HG03025 (cell line): ENCODE results near the gene RGS10.
A peak's percentile ranks its signal among the peaks of the same experiment; 100 is the strongest.
"Not testable (repeated sequence)": the region's sequence is repeated elsewhere in the genome, so short reads cannot be mapped to it uniquely, and the experiment has no call there.

Experiments used
- ATAC-seq: cut with Tn5 transposase; IDR thresholded peaks from one replicate; pipeline ENCODE4 v1.9.1; 2021; ENCODE audit warnings: mild to moderate bottlenecking, moderate library complexity; ENCODE audit not compliant: unreplicated experiment, low FRiP score

The RGS10 gene

DNA sequence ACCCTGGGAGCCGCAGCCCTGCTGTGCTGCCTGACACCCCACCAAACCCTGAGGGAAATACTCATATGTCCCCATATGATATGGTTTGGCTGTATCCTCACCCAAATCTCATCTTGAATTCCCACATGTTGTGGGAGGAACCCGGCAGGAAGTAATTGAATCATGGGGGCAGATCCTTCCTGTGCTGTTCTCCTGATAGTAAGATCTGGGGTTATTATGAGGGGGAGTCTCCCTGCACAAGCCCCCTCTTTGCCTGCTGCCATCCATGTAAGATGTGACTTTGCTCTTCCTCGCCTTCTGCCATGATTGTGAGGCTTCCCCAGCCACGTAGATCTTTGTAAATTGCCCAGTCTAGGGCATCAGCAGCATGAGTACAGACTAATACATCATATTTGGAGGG is 68.7 kb downstream of the RGS10 start:
- no peak for ATAC-seq

DNA sequence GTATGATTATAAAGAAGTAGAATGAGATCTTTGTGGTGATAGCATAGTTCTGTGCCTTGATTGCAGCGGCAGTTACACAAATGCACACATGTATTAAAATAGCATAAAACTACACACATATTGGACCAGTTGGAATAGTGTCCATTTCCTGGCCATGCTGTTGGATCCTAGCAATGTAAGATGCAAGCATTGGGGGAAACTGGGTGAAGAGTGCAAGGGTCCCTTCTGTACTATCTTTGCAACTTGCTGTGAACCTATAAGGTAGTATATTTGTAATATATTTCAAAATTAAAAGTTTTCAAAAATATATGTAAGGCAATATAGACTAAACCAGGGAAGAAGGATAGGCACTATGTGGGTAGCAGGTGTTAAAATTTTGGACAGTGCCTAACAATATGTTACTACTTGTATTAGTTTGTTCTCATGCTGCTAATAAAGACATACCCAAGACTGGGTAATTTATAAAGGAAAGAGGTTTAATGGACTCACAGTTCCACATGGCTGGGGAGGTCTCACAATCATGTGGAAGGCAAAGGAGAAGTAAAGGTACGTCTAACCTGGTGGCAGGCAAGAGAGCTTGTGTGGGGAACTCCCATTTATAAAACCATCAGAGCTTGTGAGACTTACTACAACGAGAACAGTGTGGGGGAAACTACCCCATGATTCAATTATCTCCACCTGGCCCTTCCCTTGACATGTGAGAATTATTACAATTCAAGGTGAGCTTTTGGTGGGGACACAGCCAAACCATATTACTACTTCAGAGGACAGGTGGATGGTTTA is 71.4 kb downstream of the RGS10 start:
- no peak for ATAC-seq

- ATAC-seq, result no peak
Observed at GRCh38 chr10:119469846-119470245, 72.7 kb downstream of the RGS10 start.

GRCh38 chr10:119469325-119469707 is 73.2 kb downstream of the RGS10 start:
- ATAC-seq, result no peak

DNA sequence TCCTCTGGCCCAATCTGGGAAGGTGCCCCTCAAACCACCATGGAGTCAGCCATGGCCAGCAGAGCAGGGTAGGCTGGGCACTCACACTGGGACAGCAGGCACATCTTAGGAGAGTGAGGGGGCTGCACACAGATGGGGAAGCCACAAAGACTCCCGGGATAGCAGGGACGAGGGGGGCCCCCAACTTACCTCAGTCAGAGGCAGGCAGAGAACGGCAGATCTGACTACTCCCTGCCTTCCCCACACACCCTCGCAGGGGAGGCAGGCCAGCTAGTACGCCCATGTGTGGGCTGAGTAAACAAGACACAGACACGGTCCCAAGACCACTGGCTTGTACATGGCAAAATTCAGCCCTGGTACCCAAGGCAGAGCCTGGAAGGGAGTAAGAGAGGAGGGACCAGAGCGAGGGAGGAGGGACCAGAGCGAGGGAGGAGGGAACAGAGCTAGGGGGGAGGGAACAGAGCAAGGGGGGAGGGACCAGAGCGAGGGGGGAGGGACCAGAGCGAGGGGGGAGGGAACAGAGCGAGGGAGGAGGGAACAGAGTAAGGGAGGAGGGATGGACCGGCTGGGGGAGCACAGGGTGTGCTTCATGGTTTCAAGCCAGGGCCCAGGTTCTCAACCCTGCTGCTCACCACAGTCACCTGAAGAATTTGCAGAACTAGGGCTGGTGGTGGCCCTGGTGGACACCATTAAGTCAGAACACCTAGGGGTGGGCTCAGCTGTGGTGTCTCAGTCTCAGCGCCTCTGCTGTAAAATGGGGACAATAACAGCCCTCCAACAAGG is 73.8 kb downstream of the RGS10 start:
- no peak for ATAC-seq

GRCh38 chr10:119466655-119467054 is 75.9 kb downstream of the RGS10 start:
- no peak for ATAC-seq

DNA sequence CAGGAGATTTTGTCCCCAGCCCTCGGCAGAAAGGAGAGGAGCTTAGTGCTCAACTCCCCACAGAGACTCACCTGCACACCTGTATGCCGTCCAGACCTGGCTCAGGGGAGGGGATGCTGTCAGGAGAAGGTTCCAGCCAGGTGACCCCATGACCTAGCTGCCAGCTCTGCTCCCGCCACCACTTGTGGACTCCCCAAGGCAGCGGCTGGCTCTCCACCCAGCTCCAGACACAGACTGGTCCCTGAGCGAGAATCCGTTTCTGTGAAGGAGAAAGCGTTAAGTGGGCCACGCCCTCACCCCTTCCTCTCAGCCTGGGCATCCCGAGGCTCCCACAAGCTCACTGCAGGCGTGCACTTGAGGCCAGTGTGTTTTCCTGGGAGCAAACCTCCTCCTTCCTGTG is 76.4 kb downstream of the RGS10 start:
- no peak for ATAC-seq

GRCh38 chr10:119465085-119465484 is 77.4 kb downstream of the RGS10 start:
- ATAC-seq, result no peak

GRCh38 chr10:119463195-119463594 is 79.3 kb downstream of the RGS10 start:
- ATAC-seq, result not testable (repeated sequence)

DNA sequence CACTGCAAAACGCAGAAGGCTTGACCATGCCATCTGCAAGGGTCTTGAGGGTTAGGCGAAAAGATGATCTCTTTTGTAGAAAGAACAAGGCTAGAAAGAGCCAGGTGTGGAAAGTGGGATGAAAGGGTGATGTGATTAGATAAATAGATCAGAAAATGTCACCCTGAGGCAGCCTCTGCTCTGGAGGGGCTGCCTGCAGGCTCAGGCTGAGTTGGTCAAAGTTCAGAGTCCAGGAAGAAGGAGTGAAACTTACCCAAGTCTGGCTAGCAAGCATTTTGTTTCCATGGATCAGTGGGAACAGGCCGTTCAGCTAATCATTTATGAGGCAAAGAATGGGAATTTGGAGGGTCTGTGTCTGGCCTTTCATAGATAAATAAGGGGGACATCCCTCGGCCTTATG is 79.7 kb downstream of the RGS10 start:
- ATAC-seq, result no peak

DNA sequence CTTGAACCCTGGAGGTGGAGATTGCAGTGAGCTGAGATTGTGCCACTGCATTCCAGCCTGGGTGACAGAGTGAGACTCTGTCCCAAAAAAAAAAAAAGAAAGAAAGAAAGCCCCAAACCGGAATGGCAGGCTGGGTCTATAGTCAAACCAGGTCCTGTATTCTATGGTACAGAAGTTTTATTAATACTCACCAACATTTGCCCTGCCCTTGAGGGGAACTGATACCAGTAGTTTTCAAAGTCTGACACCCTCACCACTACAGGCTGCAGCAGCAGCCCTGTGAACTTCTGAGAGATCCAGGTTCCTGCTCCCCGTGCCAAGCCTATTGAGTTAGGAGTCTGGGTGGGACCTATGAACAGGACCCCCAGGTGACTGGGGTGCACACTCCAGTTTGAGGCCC is 80.6 kb downstream of the RGS10 start:
- ATAC-seq, result peak; percentile 79

- no peak for ATAC-seq
Observed at GRCh38 chr10:119461380-119461779, 81.1 kb downstream of the RGS10 start.

- ATAC-seq, result no peak
Observed at GRCh38 chr10:119460369-119461195, 81.9 kb downstream of the RGS10 start.

DNA sequence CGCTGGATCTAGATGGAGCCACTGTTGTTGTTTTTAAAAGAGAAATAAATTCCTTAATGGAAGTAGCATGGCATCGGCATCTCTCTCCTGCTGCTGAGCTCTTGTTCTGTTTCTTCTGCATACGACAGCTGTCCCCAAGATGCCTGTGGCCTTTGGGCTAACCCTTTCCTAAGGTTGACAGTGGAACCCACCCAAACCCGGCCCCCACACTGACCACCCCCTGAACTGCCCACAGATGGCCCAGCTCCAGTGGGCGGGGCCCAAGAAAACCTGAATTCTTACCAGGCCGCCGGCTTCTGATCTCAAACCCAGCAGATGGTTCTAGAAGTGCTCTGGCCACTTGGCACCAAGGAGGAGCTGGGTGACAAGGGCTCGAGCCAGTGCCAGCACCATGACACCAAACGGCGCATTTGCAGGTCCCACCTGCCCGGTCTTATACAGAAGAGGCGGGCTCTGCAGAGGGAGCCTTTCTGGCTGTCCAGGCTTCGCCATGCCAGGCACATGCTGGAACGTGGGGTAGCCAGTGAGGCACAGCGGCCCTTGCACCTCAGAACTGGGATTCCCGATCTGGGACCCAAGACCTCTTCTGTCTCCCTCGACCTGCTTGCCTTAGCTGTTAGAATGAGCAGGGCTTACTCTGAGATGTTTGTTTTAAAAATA is 82.7 kb downstream of the RGS10 start:
- no peak for ATAC-seq

DNA sequence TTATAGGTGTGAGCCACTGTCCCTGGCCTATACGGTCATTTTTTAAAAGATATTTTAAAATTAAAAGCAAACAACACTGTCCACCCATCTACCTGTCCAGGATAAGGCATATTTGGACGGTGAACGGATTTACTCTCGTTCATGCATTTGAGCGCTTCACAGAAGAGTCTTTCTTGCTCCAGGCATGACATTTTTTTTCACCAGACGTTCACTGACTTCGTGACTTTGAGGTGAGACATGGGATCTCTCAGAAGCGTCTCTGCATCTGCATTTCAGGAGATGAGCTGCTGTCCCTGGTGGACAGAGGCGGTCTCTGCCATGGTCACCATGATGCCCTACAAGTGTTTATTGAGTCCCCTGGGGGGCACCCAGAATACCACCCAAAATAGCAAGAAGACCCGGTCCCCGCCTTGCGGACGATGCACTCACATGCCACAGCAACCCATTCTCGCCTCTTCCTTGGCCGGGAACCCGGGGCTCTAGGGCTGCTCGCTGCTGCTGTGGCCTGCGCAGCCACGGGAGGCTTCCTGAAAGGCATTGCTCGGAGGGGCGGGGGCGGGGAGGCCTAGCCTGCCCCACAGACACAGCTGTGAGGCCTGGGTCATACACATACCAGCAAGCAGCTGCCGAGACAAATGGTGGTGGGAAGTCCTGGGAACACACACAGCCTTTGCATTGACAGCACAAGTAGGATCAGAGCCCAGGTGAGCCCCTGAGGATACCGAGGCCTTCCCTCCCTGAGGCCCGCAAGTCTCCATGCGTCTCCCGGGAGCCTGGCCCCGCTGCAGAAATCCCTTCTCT is 84.4 kb downstream of the RGS10 start:
- no peak for ATAC-seq

- no peak for ATAC-seq
Observed at GRCh38 chr10:119456435-119456810, 86.1 kb downstream of the RGS10 start.

- no peak for ATAC-seq
Observed at GRCh38 chr10:119455609-119456434, 86.7 kb downstream of the RGS10 start.

DNA sequence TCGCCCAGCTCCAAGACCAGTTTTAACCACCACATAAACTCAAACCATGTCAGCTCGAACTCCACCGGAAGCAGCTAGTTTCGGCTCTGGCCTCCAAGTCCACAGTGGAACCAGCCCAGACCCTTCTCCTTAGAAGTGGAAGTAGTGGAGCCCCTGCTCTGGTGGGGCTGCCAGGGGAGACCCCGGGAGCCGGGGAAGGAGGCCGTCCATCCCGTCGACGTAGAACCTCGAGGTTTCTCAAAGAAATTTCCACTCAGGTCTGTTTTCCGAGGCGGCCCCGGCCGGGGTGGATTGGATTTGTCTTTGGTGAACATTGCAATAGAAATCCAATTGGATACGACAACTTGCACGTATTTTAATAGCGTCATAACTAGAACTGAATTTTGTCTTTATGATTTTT is 87.5 kb downstream of the RGS10 start:
- no peak for ATAC-seq

GRCh38 chr10:119454316-119454715 is 88.2 kb downstream of the RGS10 start:
- no peak for ATAC-seq
